ENCODE results near the gene YTHDF1.

Gene YTHDF1

DNA sequence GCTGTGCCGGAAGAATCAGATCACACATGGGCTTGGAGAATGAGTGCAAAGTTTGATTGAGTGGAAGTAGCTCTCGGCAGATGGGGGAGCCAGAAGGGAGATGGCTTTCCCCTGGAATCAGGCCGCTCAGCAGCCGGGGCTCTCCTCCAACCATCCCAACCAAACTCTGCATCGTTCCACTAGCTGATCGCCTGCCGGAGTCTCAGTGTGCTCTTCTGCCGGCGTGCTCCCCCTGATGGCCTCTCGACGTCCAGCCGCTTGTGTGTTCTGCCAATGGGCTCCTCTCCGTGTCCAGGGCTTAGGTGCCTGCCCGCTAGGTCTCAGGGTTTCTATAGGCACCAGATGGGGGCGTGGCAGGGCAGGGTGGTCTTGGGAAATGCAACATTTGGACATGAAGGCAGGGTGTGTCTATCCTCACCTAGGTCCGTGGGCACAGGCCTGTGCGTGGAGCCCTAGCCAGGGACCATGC is 14.9 kb upstream of the YTHDF1 start:
- Histone ChIP-seq H3K27me3 (peaks cover 80% of the 10 kb centered on the region), H3K36me3 (no peaks in the 10 kb centered on the region), H3K27ac (no peak overlapping the region), H3K4me3 (ENCODE audit: low read depth in 1 of 2, low read length in 1 of 2) (no peak overlapping the region), H3K9me3 (no peaks in the 10 kb centered on the region), H3K4me1 (ENCODE audit: control insufficient read depth in 1 of 2, insufficient read depth in 1 of 2, low read depth in 1 of 2, low read length in 1 of 2) (no peaks in the 10 kb centered on the region)
- TF ChIP-seq CTCF (IDR thresholded peaks at IDR 0.05), result no peak

DNA sequence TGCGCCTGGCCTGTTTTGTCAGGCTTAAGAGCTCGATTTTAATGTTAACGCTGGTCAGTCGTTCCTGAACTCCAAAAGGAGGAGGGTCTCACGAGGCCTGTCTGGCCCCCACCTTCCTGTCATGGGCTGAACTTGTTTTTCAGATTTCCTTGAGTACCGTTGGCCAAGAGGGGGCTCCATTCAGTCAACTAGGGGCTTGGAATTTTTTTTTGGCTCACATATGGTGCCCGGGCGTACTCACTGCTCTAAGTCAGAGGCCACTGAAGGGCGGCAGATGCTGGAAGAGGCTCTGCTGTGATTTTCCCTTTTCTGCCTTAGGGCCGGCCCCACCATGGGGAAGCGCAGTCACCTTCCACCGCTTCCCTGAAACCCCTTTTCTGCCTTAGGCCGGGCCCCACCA is 12.9 kb upstream of the YTHDF1 start:
- Histone ChIP-seq H3K27me3 (peaks cover 88% of the 10 kb centered on the region), H3K36me3 (no peaks in the 10 kb centered on the region), H3K9me3 (no peaks in the 10 kb centered on the region), H3K4me1 (ENCODE audit: control insufficient read depth in 1 of 2, insufficient read depth in 1 of 2, low read depth in 1 of 2, low read length in 1 of 2) (no peaks in the 10 kb centered on the region), H3K4me3 (ENCODE audit: low read depth in 1 of 2, low read length in 1 of 2) (no peak overlapping the region), H3K27ac (no peak overlapping the region)
- TF ChIP-seq CTCF (IDR thresholded peaks at IDR 0.05), result no peak

GRCh38 chr20:63227260-63227659 is 11.3 kb upstream of the YTHDF1 start:
- H3K36me3 ChIP-seq, result no peaks in the 10 kb centered on the region
- TF ChIP-seq CTCF (IDR thresholded peaks at IDR 0.05), result no peak
- H3K9me3 ChIP-seq, result no peaks in the 10 kb centered on the region
- no peaks in the 10 kb centered on the region for H3K4me1 ChIP-seq (ENCODE audit: control insufficient read depth in 1 of 2, insufficient read depth in 1 of 2, low read depth in 1 of 2, low read length in 1 of 2)
- no peak overlapping the region for H3K4me3 ChIP-seq (ENCODE audit: low read depth in 1 of 2, low read length in 1 of 2)
- no peak overlapping the region for H3K27ac ChIP-seq
- peaks cover 73% of the 10 kb centered on the region for H3K27me3 ChIP-seq

DNA sequence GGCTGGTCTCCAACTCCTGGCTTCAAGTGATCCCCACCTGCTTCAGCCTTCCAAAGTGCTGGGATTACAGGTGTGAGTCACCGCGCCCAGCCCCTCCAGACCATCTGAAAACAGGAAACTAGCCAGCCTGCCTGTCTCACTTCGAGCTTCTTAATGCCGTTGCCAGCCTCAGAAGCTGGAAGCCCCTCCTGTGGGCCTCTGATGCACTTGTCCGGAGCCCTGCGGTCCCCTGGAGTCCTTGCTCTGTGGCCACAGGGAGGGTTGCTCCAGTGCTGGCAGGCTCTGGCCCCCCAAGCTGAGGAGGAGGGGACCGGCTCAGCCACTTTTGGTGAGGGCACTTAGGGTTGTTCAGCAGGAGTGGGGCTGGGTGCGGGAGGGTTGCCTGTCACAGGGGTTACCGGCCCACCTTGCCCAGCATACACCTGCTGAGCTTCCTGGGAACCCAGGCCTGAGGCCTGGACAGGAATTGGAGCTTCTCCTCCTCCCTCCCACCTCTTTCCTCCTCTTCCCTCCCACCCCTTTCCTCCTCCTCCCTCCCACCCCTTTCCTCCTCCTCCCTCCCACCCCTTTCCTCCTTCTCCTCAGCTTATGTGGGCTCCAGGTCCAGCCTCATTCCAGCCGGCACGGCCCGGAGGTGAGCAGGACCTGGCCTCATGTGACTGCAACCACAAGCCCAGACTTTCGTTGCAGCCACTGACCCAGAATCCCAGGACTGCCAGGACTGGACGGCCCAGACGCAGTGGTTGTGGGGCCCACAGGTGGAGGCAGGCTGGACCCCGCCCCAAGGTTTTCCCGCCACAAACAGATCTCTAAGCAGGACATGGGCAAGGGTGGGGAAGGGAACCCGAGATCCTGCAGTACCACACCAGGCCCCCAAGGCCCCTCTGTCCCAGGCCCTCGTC is 10.4 kb upstream of the YTHDF1 start:
- H3K4me3 ChIP-seq (ENCODE audit: low read depth in 1 of 2, low read length in 1 of 2), result no peak overlapping the region
- peaks cover 69% of the 10 kb centered on the region for H3K27me3 ChIP-seq
- no peak for TF ChIP-seq CTCF (IDR thresholded peaks at IDR 0.05)
- no peaks in the 10 kb centered on the region for H3K36me3 ChIP-seq
- H3K27ac ChIP-seq, result no peak overlapping the region
- no peaks in the 10 kb centered on the region for H3K9me3 ChIP-seq
- H3K4me1 ChIP-seq (ENCODE audit: control insufficient read depth in 1 of 2, insufficient read depth in 1 of 2, low read depth in 1 of 2, low read length in 1 of 2), result no peaks in the 10 kb centered on the region

DNA sequence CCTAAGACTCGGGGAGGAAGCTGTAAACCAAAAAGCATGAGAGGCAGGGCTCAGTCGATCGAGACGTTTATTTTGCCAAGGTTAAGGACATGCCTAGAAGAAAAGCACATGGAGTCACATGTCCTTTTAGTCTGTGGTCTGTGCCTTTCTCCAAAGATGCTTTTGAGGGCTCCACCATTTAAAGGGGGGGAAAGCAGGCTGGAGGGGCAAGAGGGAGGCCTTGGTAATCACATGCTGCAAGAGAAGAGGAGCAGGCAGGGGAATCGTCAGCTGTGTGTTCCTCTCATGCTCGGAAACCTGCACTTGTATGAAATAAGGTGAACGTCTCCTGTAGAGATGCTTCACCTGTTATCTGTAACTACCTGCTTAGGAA is 9.1 kb upstream of the YTHDF1 start:
- Histone ChIP-seq H3K36me3 (no peaks in the 10 kb centered on the region), H3K9me3 (no peaks in the 10 kb centered on the region), H3K27me3 (peaks cover 67% of the 10 kb centered on the region), H3K4me1 (ENCODE audit: control insufficient read depth in 1 of 2, insufficient read depth in 1 of 2, low read depth in 1 of 2, low read length in 1 of 2) (no peaks in the 10 kb centered on the region), H3K27ac (no peak overlapping the region), H3K4me3 (ENCODE audit: low read depth in 1 of 2, low read length in 1 of 2) (no peak overlapping the region)
- no peak for TF ChIP-seq CTCF (IDR thresholded peaks at IDR 0.05)
